OCI-LY7 (cell line): Measurements from ENCODE around the gene CDKL5.

Source experiments
- EZH2phosphoT487 ChIP-seq: fragments of 200-600 bp; sonication (generic); IDR thresholded peaks from 2 replicates; pipeline ENCODE4 v1.6.1; 2018; ENCODE audit warnings: low read depth, borderline replicate concordance, mild to moderate bottlenecking, mixed run types, antibody characterized with exemption, low read length, moderate library complexity, mixed read lengths
- TF ChIP-seq, protein P1 (sequence below): fragments of 200-600 bp; sonication (generic); conservative IDR thresholded peaks from 2 replicates; pipeline ENCODE4 v1.5.1; 2014; ENCODE audit warnings: mild to moderate bottlenecking, antibody characterized with exemption, low read length, moderate library complexity, mixed read lengths

- TF ChIP-seq, protein P1, sequence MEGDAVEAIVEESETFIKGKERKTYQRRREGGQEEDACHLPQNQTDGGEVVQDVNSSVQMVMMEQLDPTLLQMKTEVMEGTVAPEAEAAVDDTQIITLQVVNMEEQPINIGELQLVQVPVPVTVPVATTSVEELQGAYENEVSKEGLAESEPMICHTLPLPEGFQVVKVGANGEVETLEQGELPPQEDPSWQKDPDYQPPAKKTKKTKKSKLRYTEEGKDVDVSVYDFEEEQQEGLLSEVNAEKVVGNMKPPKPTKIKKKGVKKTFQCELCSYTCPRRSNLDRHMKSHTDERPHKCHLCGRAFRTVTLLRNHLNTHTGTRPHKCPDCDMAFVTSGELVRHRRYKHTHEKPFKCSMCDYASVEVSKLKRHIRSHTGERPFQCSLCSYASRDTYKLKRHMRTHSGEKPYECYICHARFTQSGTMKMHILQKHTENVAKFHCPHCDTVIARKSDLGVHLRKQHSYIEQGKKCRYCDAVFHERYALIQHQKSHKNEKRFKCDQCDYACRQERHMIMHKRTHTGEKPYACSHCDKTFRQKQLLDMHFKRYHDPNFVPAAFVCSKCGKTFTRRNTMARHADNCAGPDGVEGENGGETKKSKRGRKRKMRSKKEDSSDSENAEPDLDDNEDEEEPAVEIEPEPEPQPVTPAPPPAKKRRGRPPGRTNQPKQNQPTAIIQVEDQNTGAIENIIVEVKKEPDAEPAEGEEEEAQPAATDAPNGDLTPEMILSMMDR, result no peak
- TF ChIP-seq EZH2phosphoT487, result no peak
Measured at GRCh38 chrX:18557879-18558278, 132.5 kb downstream of the CDKL5 start.
